Measurements from ENCODE around the gene DCTN1. TPM values are rescaled to one million over a fixed set of nuclear protein-coding genes. Genes with fewer than 3 reads are reported as not detected.

The DCTN1 gene
- polyA plus RNA-seq, 2 of the 4 experiments (the other 2 are of a cell fraction): 95.1 to 106 TPM

DNA sequence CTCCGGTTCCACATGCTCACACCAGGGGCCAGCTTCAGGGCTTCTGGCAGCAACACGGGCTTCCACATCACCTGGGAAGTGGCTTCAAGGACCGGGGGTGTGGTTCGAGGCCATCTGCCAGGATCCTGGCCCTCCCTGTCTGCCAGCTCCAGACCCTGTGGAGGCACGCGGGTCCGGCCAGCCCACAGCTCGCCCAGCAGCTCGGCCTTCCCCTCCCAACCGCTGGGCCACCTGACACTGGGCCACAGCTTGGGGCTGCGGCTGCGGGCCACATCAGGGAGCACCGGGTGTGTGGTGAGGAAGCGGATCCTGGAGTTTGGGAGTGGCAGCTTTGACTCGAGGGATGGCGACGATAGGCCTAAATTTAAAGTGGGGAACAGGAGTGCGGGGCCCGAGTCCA is 34.3 kb upstream of the DCTN1 start:
- DNase-seq (ENCODE audit: low read depth in 1 of 2, low spot score in 1 of 2) (no peak), ATAC-seq (no peak), FAIRE-seq (no peak)
- 85% methylated on average over 19 of the region's 19 CpGs for WGBS (ENCODE audit: missing lambda C conversion rate)
- TF ChIP-seq USF2 (IDR thresholded peaks at IDR 0.05) (no peak), PBX3 (IDR thresholded peaks at IDR 0.05) (no peak), GATA3 (IDR thresholded peaks at IDR 0.05; ENCODE audit: borderline replicate concordance) (no peak), MAZ (IDR thresholded peaks at IDR 0.05; ENCODE audit: borderline replicate concordance, low read depth, low read length) (no peak), HOXA7 (CRISPR knock-in tag; IDR thresholded peaks at IDR 0.05) (no peak), ESRRA (IDR thresholded peaks at IDR 0.05; ENCODE audit: borderline replicate concordance, low read length) (no peak), TFCP2L1 (CRISPR knock-in tag; IDR thresholded peaks at IDR 0.05) (no peak), HDAC2 (IDR thresholded peaks at IDR 0.05) (no peak)
- TF ChIP-seq, protein P1, sequence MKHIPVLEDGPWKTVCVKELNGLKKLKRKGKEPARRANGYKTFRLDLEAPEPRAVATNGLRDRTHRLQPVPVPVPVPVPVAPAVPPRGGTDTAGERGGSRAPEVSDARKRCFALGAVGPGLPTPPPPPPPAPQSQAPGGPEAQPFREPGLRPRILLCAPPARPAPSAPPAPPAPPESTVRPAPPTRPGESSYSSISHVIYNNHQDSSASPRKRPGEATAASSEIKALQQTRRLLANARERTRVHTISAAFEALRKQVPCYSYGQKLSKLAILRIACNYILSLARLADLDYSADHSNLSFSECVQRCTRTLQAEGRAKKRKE (CRISPR knock-in tag; IDR thresholded peaks at IDR 0.05; ENCODE audit: low read depth): no peak
- TF ChIP-seq, protein P2, sequence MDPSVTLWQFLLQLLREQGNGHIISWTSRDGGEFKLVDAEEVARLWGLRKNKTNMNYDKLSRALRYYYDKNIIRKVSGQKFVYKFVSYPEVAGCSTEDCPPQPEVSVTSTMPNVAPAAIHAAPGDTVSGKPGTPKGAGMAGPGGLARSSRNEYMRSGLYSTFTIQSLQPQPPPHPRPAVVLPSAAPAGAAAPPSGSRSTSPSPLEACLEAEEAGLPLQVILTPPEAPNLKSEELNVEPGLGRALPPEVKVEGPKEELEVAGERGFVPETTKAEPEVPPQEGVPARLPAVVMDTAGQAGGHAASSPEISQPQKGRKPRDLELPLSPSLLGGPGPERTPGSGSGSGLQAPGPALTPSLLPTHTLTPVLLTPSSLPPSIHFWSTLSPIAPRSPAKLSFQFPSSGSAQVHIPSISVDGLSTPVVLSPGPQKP (IDR thresholded peaks at IDR 0.05; ENCODE audit: low read depth, low read length): no peak
- ChIA-PET CTCF (interaction anchor here (3.0 kb wide), 1 partner anchor 23 kb away, joined by 16 read pairs; no protein-coding TSS in a partner anchor), POLR2A (no interaction called here)
- H3K4me1 ChIP-seq: no peaks in the 10 kb centered on the region
- no peak overlapping the region for H3K4me3 ChIP-seq
- no peaks in the 10 kb centered on the region for H3K9me3 ChIP-seq
- no peak overlapping the region for H3K27ac ChIP-seq
- no peak overlapping the region for H3K4me2 ChIP-seq

DNA sequence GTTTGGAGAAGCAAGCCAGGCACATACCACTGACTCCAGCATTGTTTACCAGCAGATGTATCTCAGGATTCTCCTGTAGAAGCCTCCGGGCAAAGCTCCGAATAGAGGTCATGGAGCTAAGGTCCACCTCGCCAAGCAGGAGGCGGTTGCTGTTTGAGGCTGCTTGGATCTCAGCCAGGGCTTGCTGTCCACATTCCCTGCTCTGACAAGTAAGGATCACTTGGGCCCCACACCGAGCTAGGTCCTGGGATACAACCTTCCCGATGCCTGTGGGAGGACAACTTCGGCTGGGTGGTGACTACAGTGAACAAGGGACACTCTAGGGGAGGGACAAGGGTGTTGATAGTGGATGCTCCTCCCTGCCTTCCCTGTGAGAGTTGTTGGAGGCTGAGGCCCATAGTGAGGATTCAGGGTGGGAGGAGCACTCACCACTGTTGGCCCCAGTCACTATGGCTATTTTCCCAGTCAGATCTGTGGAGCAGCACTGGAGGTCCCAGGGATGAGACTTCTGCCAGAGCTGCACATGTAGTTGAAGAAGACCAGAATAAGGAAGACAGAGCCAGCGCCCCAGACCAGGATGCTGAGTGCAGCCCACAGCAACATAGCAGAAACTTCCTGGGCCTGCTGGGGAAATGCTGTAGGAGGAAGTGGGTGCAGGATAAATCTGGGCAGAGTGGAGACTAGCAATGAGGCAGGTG is 33.0 kb upstream of the DCTN1 start:
- Histone ChIP-seq H3K4me2 (no peak overlapping the region), H3K4me3 (no peak overlapping the region), H3K27ac (no peak overlapping the region), H3K9me3 (no peaks in the 10 kb centered on the region), H3K4me1 (no peaks in the 10 kb centered on the region)
- TF ChIP-seq POLR2A (IDR thresholded peaks at IDR 0.05; ENCODE audit: low read length) (no peak), ZC3H11A (IDR thresholded peaks at IDR 0.05) (no peak), ESRRA (IDR thresholded peaks at IDR 0.05; ENCODE audit: borderline replicate concordance, low read length) (no peak), KDM5A (IDR thresholded peaks at IDR 0.05) (no peak), HDAC2 (IDR thresholded peaks at IDR 0.05) (no peak), RFX5 (IDR thresholded peaks at IDR 0.05) (no peak), HOXB5 (CRISPR knock-in tag; IDR thresholded peaks at IDR 0.05) (no peak), SMC3 (IDR thresholded peaks at IDR 0.05) (no peak), PBX3 (IDR thresholded peaks at IDR 0.05) (no peak), FOSB (CRISPR knock-in tag; IDR thresholded peaks at IDR 0.05) (no peak), HEYL (CRISPR knock-in tag; IDR thresholded peaks at IDR 0.05) (no peak), CTCF (IDR thresholded peaks at IDR 0.05) (no peak), JUN (IDR thresholded peaks at IDR 0.05) (no peak), E2F6 (IDR thresholded peaks at IDR 0.05; ENCODE audit: borderline replicate concordance, low read depth) (no peak), TP53 (CRISPR knock-in tag; IDR thresholded peaks at IDR 0.05) (no peak), USF2 (IDR thresholded peaks at IDR 0.05) (no peak)
- TF ChIP-seq, protein P3, sequence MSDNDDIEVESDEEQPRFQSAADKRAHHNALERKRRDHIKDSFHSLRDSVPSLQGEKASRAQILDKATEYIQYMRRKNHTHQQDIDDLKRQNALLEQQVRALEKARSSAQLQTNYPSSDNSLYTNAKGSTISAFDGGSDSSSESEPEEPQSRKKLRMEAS (IDR thresholded peaks at IDR 0.05): no peak
- 67% methylated on average over 8 of the region's 8 CpGs for WGBS (ENCODE audit: missing lambda C conversion rate)
- FAIRE-seq: no peak
- ATAC-seq: no peak; a peak in 1 of 6 replicates
- CTCF ChIA-PET: interaction anchor here (0.7 to 3.0 kb wide), 5 partner anchors 12 to 26 kb away, joined by 3 to 16 read pairs (median 4); no protein-coding TSS in a partner anchor
- POLR2A ChIA-PET: interaction anchor here (1.3 kb wide), 1 partner anchor 45 kb away, joined by 4 read pairs; the partner anchor contains the start of gene WBP1
- no peak for DNase-seq (ENCODE audit: low read depth in 1 of 2, low spot score in 1 of 2)

Measured in A549 (cell line).